ENCODE data around the gene CENPF.
"Not testable (repeated sequence)": the region's sequence is repeated elsewhere in the genome, so short reads cannot be mapped to it uniquely, and the experiment has no call there.

Gene CENPF

GRCh38 chr1:214584805-214585766, 17.9 kb upstream of the CENPF start:
- peak; percentile 43 to 44 for DNase-seq (ENCODE audit: low read depth in 2 of 2)

GRCh38 chr1:214586621-214587020, 16.4 kb upstream of the CENPF start:
- DNase-seq (ENCODE audit: low read depth in 2 of 2) = no peak

- DNase-seq (ENCODE audit: low read depth in 2 of 2) = no peak
Observed at GRCh38 chr1:214587165-214587564, 15.8 kb upstream of the CENPF start.

- no peak for DNase-seq (ENCODE audit: low read depth in 2 of 2)
Observed at GRCh38 chr1:214588963-214589597, 13.9 kb upstream of the CENPF start.

- no peak for DNase-seq (ENCODE audit: low read depth in 2 of 2)
Observed at GRCh38 chr1:214590696-214591095, 12.3 kb upstream of the CENPF start.

- DNase-seq (ENCODE audit: low read depth in 2 of 2) = not testable (repeated sequence)
Observed at GRCh38 chr1:214591918-214592317, 11.1 kb upstream of the CENPF start.

GRCh38 chr1:214593158-214593557, 9.8 kb upstream of the CENPF start:
- no peak for DNase-seq (ENCODE audit: low read depth in 2 of 2)

GRCh38 chr1:214603819-214604252, 841 bp downstream of the CENPF start:
- DNase-seq (ENCODE audit: low read depth in 2 of 2) = no peak

GRCh38 chr1:214604523-214604922, 1.5 kb downstream of the CENPF start:
- DNase-seq (ENCODE audit: low read depth in 2 of 2) = no peak

GRCh38 chr1:214605484-214605883, 2.5 kb downstream of the CENPF start:
- not testable (repeated sequence) for DNase-seq (ENCODE audit: low read depth in 2 of 2)

GRCh38 chr1:214605933-214606925, 3.2 kb downstream of the CENPF start:
- not testable (repeated sequence) for DNase-seq (ENCODE audit: low read depth in 2 of 2)

- not testable (repeated sequence) for DNase-seq (ENCODE audit: low read depth in 2 of 2)
Observed at GRCh38 chr1:214607492-214608215, 4.7 kb downstream of the CENPF start.

- not testable (repeated sequence) for DNase-seq (ENCODE audit: low read depth in 2 of 2)
Observed at GRCh38 chr1:214608216-214608783, 5.3 kb downstream of the CENPF start.

GRCh38 chr1:214608817-214609216, 5.8 kb downstream of the CENPF start:
- not testable (repeated sequence) for DNase-seq (ENCODE audit: low read depth in 2 of 2)

- no peak for DNase-seq (ENCODE audit: low read depth in 2 of 2)
Observed at GRCh38 chr1:214609692-214610091, 6.7 kb downstream of the CENPF start.

GRCh38 chr1:214610136-214610535, 7.1 kb downstream of the CENPF start:
- DNase-seq (ENCODE audit: low read depth in 2 of 2) = not testable (repeated sequence)

- no peak for DNase-seq (ENCODE audit: low read depth in 2 of 2)
Observed at GRCh38 chr1:214615109-214615508, 12.1 kb downstream of the CENPF start.

- DNase-seq (ENCODE audit: low read depth in 2 of 2) = peak; percentile 55 to 59
Observed at GRCh38 chr1:214615871-214616270, 12.9 kb downstream of the CENPF start.

- DNase-seq (ENCODE audit: low read depth in 2 of 2) = no peak
Observed at GRCh38 chr1:214617246-214617645, 14.3 kb downstream of the CENPF start.

GRCh38 chr1:214617843-214618242, 14.8 kb downstream of the CENPF start:
- DNase-seq (ENCODE audit: low read depth in 2 of 2) = no peak

- DNase-seq (ENCODE audit: low read depth in 2 of 2) = no peak
Observed at GRCh38 chr1:214621236-214621635, 18.2 kb downstream of the CENPF start.
